Neuronal stem cell (in vitro differentiated cells): ENCODE measurements around the gene LINS1.

ENCODE experiments used
- DNase-seq: peaks from one replicate; pipeline ENCODE4 v3.0.0-alpha.2; 2013; ENCODE audit warnings: low spot score
- H2AFZ ChIP-seq: one replicate; pipeline ENCODE4 v1.6.1; 2013; ENCODE audit warnings: mild to moderate bottlenecking, low read length, inconsistent platforms
- H2AK5ac ChIP-seq: 2 replicates; pipeline ENCODE4 v1.6.1; 2013; ENCODE audit warnings: low read depth, mild to moderate bottlenecking, inconsistent platforms, low read length, moderate library complexity, mixed read lengths
- H2BK120ac ChIP-seq: 2 replicates; pipeline ENCODE4 v1.6.1; 2013; ENCODE audit warnings: low read depth, mild to moderate bottlenecking, inconsistent platforms, low read length, moderate library complexity, mixed read lengths
- H2BK12ac ChIP-seq: one replicate; pipeline ENCODE4 v1.6.1; 2013; ENCODE audit warnings: low read length, inconsistent platforms
- H2BK15ac ChIP-seq: 2 replicates; pipeline ENCODE4 v1.6.1; 2013; ENCODE audit warnings: mild to moderate bottlenecking, low read length, inconsistent platforms, mixed read lengths
- H2BK5ac ChIP-seq: one replicate; pipeline ENCODE4 v1.6.1; 2013; ENCODE audit warnings: inconsistent platforms, mild to moderate bottlenecking, low read length, moderate library complexity
- H3K14ac ChIP-seq: one replicate; pipeline ENCODE4 v1.6.1; 2013; ENCODE audit warnings: low read length, inconsistent platforms
- H3K18ac ChIP-seq: 2 replicates; pipeline ENCODE4 v1.6.1; 2013; ENCODE audit warnings: low read length, inconsistent platforms
- H3K23ac ChIP-seq: 2 replicates; pipeline ENCODE4 v1.6.1; 2013; ENCODE audit warnings: low read depth, mild to moderate bottlenecking, mixed read lengths, low read length, inconsistent platforms; ENCODE audit not compliant: poor library complexity
- H3K27ac ChIP-seq: replicated peaks from 3 replicates; pipeline ENCODE4 v1.5.1; 2013; ENCODE audit warnings: low read length, inconsistent platforms
- H3K27me3 ChIP-seq, 3 experiments: 2 replicates each; pipeline ENCODE4 v1.6.1; 2013; ENCODE audit warnings: low read length in 3 of 3, mild to moderate bottlenecking in 2 of 3, inconsistent platforms in 1 of 3, low read depth in 1 of 3, mixed read lengths in 1 of 3, moderate library complexity in 1 of 3; ENCODE audit not compliant: control insufficient read depth in 3 of 3, insufficient read depth in 3 of 3
- H3K36me3 ChIP-seq, 2 donors: replicated peaks in 1 of 2; 2 replicates each; pipeline ENCODE4 v1.6.1; 2013; ENCODE audit warnings: low read length in 2 of 2; ENCODE audit not compliant: control insufficient read depth in 2 of 2, insufficient read depth in 2 of 2
- H3K4ac ChIP-seq: 2 replicates; pipeline ENCODE4 v1.6.1; 2013; ENCODE audit warnings: inconsistent platforms, mild to moderate bottlenecking, low read length, moderate library complexity
- H3K4me1 ChIP-seq, 2 donors: 1 replicate in 1 of 2; 2 replicates in 1 of 2; pipeline ENCODE4 v1.6.1; 2013; ENCODE audit warnings: low read length in 2 of 2, low read depth in 1 of 2; ENCODE audit not compliant: control insufficient read depth in 2 of 2, insufficient read depth in 1 of 2
- H3K4me2 ChIP-seq: one replicate; pipeline ENCODE4 v1.6.1; 2013; ENCODE audit warnings: mild to moderate bottlenecking, low read length, inconsistent platforms; ENCODE audit not compliant: insufficient read depth, poor library complexity, severe bottlenecking
- H3K4me3 ChIP-seq, 2 donors: 2 replicates each; pipeline ENCODE4 v1.5.1; 2013; ENCODE audit warnings: low read length in 2 of 2, mild to moderate bottlenecking in 2 of 2, inconsistent platforms in 1 of 2, moderate library complexity in 1 of 2
- H3K79me1 ChIP-seq: one replicate; pipeline ENCODE4 v1.6.1; 2013; ENCODE audit warnings: low read depth, mild to moderate bottlenecking, inconsistent platforms, low read length, moderate library complexity
- H3K9ac ChIP-seq: one replicate; pipeline ENCODE4 v1.6.1; 2013; ENCODE audit warnings: mild to moderate bottlenecking, low read depth, low read length, inconsistent platforms; ENCODE audit not compliant: poor library complexity
- H3K9me3 ChIP-seq, 2 donors: replicated peaks in 1 of 2; 2 replicates each; pipeline versions ENCODE3 to v1.6.1; 2013; ENCODE audit warnings: low read length in 2 of 2, mild to moderate bottlenecking in 2 of 2, inconsistent platforms in 1 of 2, low read depth in 1 of 2, mixed read lengths in 1 of 2, moderate library complexity in 1 of 2; ENCODE audit not compliant: control insufficient read depth in 2 of 2, insufficient read depth in 1 of 2
- H4K8ac ChIP-seq: one replicate; pipeline ENCODE4 v1.6.1; 2013; ENCODE audit warnings: low read depth, mild to moderate bottlenecking, inconsistent platforms, low read length, moderate library complexity
- H4K91ac ChIP-seq: one replicate; pipeline ENCODE4 v1.6.1; 2013; ENCODE audit warnings: low read length, low read depth, mild to moderate bottlenecking, inconsistent platforms; ENCODE audit not compliant: poor library complexity
- WGBS, 2 donors: extraction: QIAGEN DNeasy Blood & Tissue Kit; methylation state at CpG; one replicate each; pipeline ENCODE4 v1.1.7; 2013; ENCODE audit warnings: missing lambda C conversion rate in 2 of 2, mixed read lengths in 1 of 2; ENCODE audit not compliant: insufficient read length in 2 of 2, insufficient replicate concordance in 1 of 2; ENCODE audit errors: extremely low coverage in 2 of 2; 5-methylcytosine and 5-hydroxymethylcytosine counted together

The LINS1 gene

GRCh38 chr15:100645671-100646070 is 43.7 kb upstream of the LINS1 start:
- Histone ChIP-seq H3K4me2 (no peak overlapping the region), H2AK5ac (no peak overlapping the region)
- WGBS, 2 donors = no CpG with 5 or more reads among the region's 5 CpGs

GRCh38 chr15:100642950-100643338 is 41.0 kb upstream of the LINS1 start:
- Histone ChIP-seq H2BK15ac (no peak overlapping the region), H4K8ac (no peak overlapping the region), H3K4me2 (no peak overlapping the region), H3K27ac (no peak overlapping the region), H3K9ac (no peak overlapping the region), H4K91ac (no peak overlapping the region), H2AFZ (no peak overlapping the region), H3K14ac (no peak overlapping the region), H3K79me1 (peaks cover 1% of the 10 kb centered on the region), H2BK120ac (no peak overlapping the region), H3K4me3 (no peak overlapping the region), H2BK5ac (no peak overlapping the region), H3K18ac (no peak overlapping the region), H3K4me1 (no peaks in the 10 kb centered on the region), H3K4ac (no peak overlapping the region), H2BK12ac (no peak overlapping the region), H3K23ac (no peak overlapping the region), H3K27me3 (no peaks in the 10 kb centered on the region), H3K36me3 (peaks cover 0 to 1% of the 10 kb centered on the region in 2 donors), H2AK5ac (no peak overlapping the region), H3K9me3 (no peaks in the 10 kb centered on the region)
- no peak for DNase-seq
- WGBS, 2 donors = no CpG with 5 or more reads among the region's 4 CpGs

More at GRCh38 chr15:100645671-100646070, 43.7 kb upstream of the LINS1 start:
- Histone ChIP-seq H3K4me1 (no peaks in the 10 kb centered on the region), H2BK12ac (no peak overlapping the region), H3K79me1 (no peaks in the 10 kb centered on the region), H3K9me3 (no peaks in the 10 kb centered on the region), H2BK5ac (no peak overlapping the region), H3K9ac (no peak overlapping the region), H3K4me3 (no peak overlapping the region), H3K14ac (no peak overlapping the region), H2AFZ (no peak overlapping the region), H3K18ac (no peak overlapping the region), H3K36me3 (peaks cover 0 to 7% of the 10 kb centered on the region in 2 donors), H3K4ac (no peak overlapping the region), H2BK15ac (no peak overlapping the region), H3K27me3 (no peaks in the 10 kb centered on the region), H3K27ac (no peak overlapping the region), H3K23ac (no peak overlapping the region), H2BK120ac (no peak overlapping the region), H4K91ac (no peak overlapping the region), H4K8ac (no peak overlapping the region)
- DNase-seq = no peak

GRCh38 chr15:100642213-100642949 is 40.4 kb upstream of the LINS1 start:
- Histone ChIP-seq H3K9ac (no peak overlapping the region), H2AFZ (no peak overlapping the region)
- no CpG with 5 or more reads among the region's 9 CpGs for WGBS, 2 donors

GRCh38 chr15:100638177-100638730 is 36.3 kb upstream of the LINS1 start:
- no peak overlapping the region for H3K23ac ChIP-seq
- no peak overlapping the region for H4K8ac ChIP-seq
- H2BK120ac ChIP-seq = no peak overlapping the region
- no peak overlapping the region for H2BK15ac ChIP-seq
- H3K9me3 ChIP-seq = no peaks in the 10 kb centered on the region
- H2AK5ac ChIP-seq = no peak overlapping the region
- H3K4me3 ChIP-seq = no peak overlapping the region
- H2AFZ ChIP-seq = no peak overlapping the region
- no peak overlapping the region for H3K18ac ChIP-seq
- H3K4me1 ChIP-seq = peaks cover 2 to 9% of the 10 kb centered on the region in 2 donors
- H3K27ac ChIP-seq = no peak overlapping the region
- H3K27me3 ChIP-seq = no peaks in the 10 kb centered on the region
- no CpG with 5 or more reads among the region's 11 CpGs for WGBS, 2 donors
- no peak overlapping the region for H4K91ac ChIP-seq
- H3K36me3 ChIP-seq = no peaks in the 10 kb centered on the region
- H3K4ac ChIP-seq = no peak overlapping the region
- H2BK12ac ChIP-seq = no peak overlapping the region
- no peak overlapping the region for H3K14ac ChIP-seq
- DNase-seq = no peak
- no peak overlapping the region for H3K9ac ChIP-seq
- peaks cover 4% of the 10 kb centered on the region for H3K79me1 ChIP-seq
- no peak overlapping the region for H2BK5ac ChIP-seq
- H3K4me2 ChIP-seq = no peak overlapping the region

More at GRCh38 chr15:100642213-100642949, 40.4 kb upstream of the LINS1 start:
- Histone ChIP-seq H3K4me1 (no peaks in the 10 kb centered on the region), H3K79me1 (peaks cover 1% of the 10 kb centered on the region), H3K27me3 (no peaks in the 10 kb centered on the region), H3K23ac (no peak overlapping the region), H2BK15ac (no peak overlapping the region), H3K4ac (no peak overlapping the region), H3K27ac (no peak overlapping the region), H4K91ac (no peak overlapping the region), H3K4me2 (no peak overlapping the region), H3K4me3 (no peak overlapping the region), H3K9me3 (no peaks in the 10 kb centered on the region), H3K14ac (no peak overlapping the region), H2BK120ac (no peak overlapping the region), H3K36me3 (no peaks in the 10 kb centered on the region), H2BK12ac (no peak overlapping the region), H3K18ac (no peak overlapping the region), H2AK5ac (no peak overlapping the region), H2BK5ac (no peak overlapping the region), H4K8ac (no peak overlapping the region)
- no peak for DNase-seq
